ENCODE data around the gene EPS15. TPM values are rescaled to one million over a fixed set of nuclear protein-coding genes. Genes with fewer than 3 reads are reported as not detected.

The EPS15 gene
- total and polyA plus RNA-seq, 2 of the 13 experiments (the other 11 are each of a cell fraction or from before 2014, with no cell fraction given), result 14.3 to 19.3 TPM

DNA sequence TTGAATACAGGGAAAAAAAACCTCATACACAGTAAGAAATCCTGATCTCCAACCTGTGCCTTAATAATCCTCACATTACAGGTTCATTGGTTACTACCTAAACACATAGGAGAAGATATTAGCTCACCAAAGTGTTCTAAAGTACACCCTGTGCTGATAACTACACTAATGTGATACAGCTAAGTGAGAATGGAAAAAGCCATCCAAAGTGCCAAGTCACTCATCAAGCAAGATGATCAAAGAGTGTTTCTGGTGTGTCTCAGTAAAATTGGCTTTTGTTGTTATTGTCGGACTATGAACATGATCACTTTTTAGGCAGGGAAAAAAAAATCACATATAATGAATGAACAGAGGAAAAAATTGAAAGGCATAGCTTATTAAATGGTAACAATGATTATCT is 31.4 kb downstream of the EPS15 start:
- H3K9me3 ChIP-seq (ENCODE audit: low read length), result no peaks in the 10 kb centered on the region
- 0 out of 2 replicates have a peak, but pooled peaks cover 5% of the 10 kb centered on the region for H4K20me1 ChIP-seq (ENCODE audit: insufficient read depth, low read length)
- no peaks in the 10 kb centered on the region for H3K27me3 ChIP-seq (ENCODE audit: control insufficient read depth in 1 of 2, insufficient read depth in 2 of 2, low read length in 2 of 2)
- POLR2A ChIA-PET, result no interaction called here
- H3K4me2 ChIP-seq (ENCODE audit: low read depth, low read length), result no peak overlapping the region
- DNase-seq (ENCODE audit: low spot score) (no peak), ATAC-seq (no peak), FAIRE-seq (no peak)
- H3K27ac ChIP-seq (ENCODE audit: extremely low read length, insufficient read depth, low read length), result peak overlapping the region; percentile 30
- intact Hi-C loops (cut with micrococcal nuclease; ENCODE audit: unreplicated experiment), result no loop called here
- 98% methylated on average over 1 of the region's 1 CpG for WGBS (ENCODE audit: low lambda C conversion rate)
- in situ Hi-C loops (cut with HindIII; ENCODE audit: extremely low pct_ligation_motif_present, low pct_unique_long_range_greater_than_20kb), result no loop called here
- no peak overlapping the region for H3K9ac ChIP-seq (ENCODE audit: insufficient read depth, low read depth, low read length)
- H2AFZ ChIP-seq (ENCODE audit: low read length), result no peak overlapping the region
- peaks cover 6% of the 10 kb centered on the region for H3K4me1 ChIP-seq (ENCODE audit: insufficient read depth, low read length)
- H3K36me3 ChIP-seq (replicated peaks in 1 of 2; ENCODE audit: control insufficient read depth in 1 of 2, insufficient read depth in 2 of 2, low read length in 2 of 2), result no peaks in the 10 kb centered on the region; a peak in 1 of 5 replicates
- CTCF ChIA-PET (ENCODE audit: low intra/inter-chr PET ratio, low total read pairs), result no interaction called here
- TF ChIP-seq TARDBP (CRISPR knock-in tag; IDR thresholded peaks at IDR 0.05) (no peak), ZSCAN12 (CRISPR knock-in tag; IDR thresholded peaks at IDR 0.05) (no peak), FOXK1 (CRISPR knock-in tag; IDR thresholded peaks at IDR 0.05; ENCODE audit: borderline replicate concordance, low read depth) (no peak)
- TF ChIP-seq, protein P1, sequence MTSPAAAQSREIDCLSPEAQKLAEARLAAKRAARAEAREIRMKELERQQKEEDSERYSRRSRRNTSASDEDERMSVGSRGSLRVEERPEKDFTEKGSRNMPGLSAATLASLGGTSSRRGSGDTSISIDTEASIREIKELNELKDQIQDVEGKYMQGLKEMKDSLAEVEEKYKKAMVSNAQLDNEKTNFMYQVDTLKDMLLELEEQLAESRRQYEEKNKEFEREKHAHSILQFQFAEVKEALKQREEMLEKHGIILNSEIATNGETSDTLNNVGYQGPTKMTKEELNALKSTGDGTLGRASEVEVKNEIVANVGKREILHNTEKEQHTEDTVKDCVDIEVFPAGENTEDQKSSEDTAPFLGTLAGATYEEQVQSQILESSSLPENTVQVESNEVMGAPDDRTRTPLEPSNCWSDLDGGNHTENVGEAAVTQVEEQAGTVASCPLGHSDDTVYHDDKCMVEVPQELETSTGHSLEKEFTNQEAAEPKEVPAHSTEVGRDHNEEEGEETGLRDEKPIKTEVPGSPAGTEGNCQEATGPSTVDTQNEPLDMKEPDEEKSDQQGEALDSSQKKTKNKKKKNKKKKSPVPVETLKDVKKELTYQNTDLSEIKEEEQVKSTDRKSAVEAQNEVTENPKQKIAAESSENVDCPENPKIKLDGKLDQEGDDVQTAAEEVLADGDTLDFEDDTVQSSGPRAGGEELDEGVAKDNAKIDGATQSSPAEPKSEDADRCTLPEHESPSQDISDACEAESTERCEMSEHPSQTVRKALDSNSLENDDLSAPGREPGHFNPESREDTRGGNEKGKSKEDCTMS (CRISPR knock-in tag; conservative IDR thresholded peaks at IDR 0.05), result no peak
- TSS peak; percentile 29 for BruUV-seq (replicated peaks)
- H3K4me3 ChIP-seq (replicated peaks in 1 of 3; ENCODE audit: insufficient read depth in 1 of 3, low read depth in 2 of 3, low read length in 3 of 3), result no peak overlapping the region
- H3K79me2 ChIP-seq (ENCODE audit: insufficient read depth, low read length), result peaks cover 23% of the 10 kb centered on the region

DNA sequence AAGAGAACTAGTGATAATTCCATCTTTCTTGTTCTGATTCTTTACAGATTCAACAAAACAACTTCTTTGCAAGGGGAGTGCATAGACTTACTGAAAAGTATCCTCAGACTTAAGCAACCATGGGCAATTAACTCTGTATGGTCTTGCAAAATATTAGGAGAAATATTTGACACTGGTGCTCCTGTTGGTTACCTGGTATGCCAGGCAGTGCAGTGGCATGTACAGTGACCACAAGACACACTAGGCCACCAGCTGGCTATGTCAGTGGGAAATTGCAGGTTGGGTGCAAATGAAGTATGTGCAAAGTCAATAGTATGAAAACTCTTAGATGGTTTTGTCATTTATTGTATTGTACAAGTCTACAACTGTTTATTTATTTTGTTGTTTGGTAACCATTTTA is 34.5 kb downstream of the EPS15 start:
- Histone ChIP-seq H3K27ac (ENCODE audit: extremely low read length, insufficient read depth, low read length) (no peak overlapping the region), H3K4me3 (replicated peaks in 1 of 3; ENCODE audit: insufficient read depth in 1 of 3, low read depth in 2 of 3, low read length in 3 of 3) (no peak overlapping the region), H3K4me1 (ENCODE audit: insufficient read depth, low read length) (peaks cover 6% of the 10 kb centered on the region), H3K27me3 (ENCODE audit: control insufficient read depth in 1 of 2, insufficient read depth in 2 of 2, low read length in 2 of 2) (no peaks in the 10 kb centered on the region), H3K79me2 (ENCODE audit: insufficient read depth, low read length) (peaks cover 22% of the 10 kb centered on the region), H3K9me3 (ENCODE audit: low read length) (no peaks in the 10 kb centered on the region), H2AFZ (ENCODE audit: low read length) (no peak overlapping the region), H3K36me3 (replicated peaks in 1 of 2; ENCODE audit: control insufficient read depth in 1 of 2, insufficient read depth in 2 of 2, low read length in 2 of 2) (peaks cover 0 to 3% of the 10 kb centered on the region in 2 experiments; a peak in 2 of 5 replicates), H4K20me1 (ENCODE audit: insufficient read depth, low read length) (0 out of 2 replicates have a peak, but pooled peaks cover 5% of the 10 kb centered on the region), H3K4me2 (ENCODE audit: low read depth, low read length) (no peak overlapping the region), H3K9ac (ENCODE audit: insufficient read depth, low read depth, low read length) (no peak overlapping the region)
- no TSS peak for BruUV-seq (replicated peaks)
- DNase-seq (ENCODE audit: low spot score), result no peak
- intact Hi-C loops (cut with micrococcal nuclease; ENCODE audit: unreplicated experiment) (no loop called here), in situ Hi-C loops (cut with HindIII; ENCODE audit: extremely low pct_ligation_motif_present, low pct_unique_long_range_greater_than_20kb) (no loop called here)
- no peak for FAIRE-seq
- POLR2A ChIA-PET, result interaction anchor here (0.5 kb wide), 1 partner anchor 34 kb away, joined by 3 read pairs; the partner anchor contains the start of gene EPS15
- CTCF ChIA-PET (ENCODE audit: low intra/inter-chr PET ratio, low total read pairs), result no interaction called here
- ATAC-seq, result no peak
- TF ChIP-seq ZIK1 (CRISPR knock-in tag; IDR thresholded peaks at IDR 0.05; ENCODE audit: borderline replicate concordance, low read depth), result no peak
- TF ChIP-seq ZSCAN22 (CRISPR knock-in tag; IDR thresholded peaks at IDR 0.05), result no peak
- no peak for TF ChIP-seq MIXL1 (CRISPR knock-in tag; IDR thresholded peaks at IDR 0.05)
- TF ChIP-seq MAFK (conservative IDR thresholded peaks at IDR 0.05 in 1 of 2, IDR thresholded peaks at IDR 0.05 in 1 of 2; ENCODE audit: low read length in 2 of 2), result no peak
- no peak for TF ChIP-seq SMARCC2 (IDR thresholded peaks at IDR 0.05)
- TF ChIP-seq, protein P2, sequence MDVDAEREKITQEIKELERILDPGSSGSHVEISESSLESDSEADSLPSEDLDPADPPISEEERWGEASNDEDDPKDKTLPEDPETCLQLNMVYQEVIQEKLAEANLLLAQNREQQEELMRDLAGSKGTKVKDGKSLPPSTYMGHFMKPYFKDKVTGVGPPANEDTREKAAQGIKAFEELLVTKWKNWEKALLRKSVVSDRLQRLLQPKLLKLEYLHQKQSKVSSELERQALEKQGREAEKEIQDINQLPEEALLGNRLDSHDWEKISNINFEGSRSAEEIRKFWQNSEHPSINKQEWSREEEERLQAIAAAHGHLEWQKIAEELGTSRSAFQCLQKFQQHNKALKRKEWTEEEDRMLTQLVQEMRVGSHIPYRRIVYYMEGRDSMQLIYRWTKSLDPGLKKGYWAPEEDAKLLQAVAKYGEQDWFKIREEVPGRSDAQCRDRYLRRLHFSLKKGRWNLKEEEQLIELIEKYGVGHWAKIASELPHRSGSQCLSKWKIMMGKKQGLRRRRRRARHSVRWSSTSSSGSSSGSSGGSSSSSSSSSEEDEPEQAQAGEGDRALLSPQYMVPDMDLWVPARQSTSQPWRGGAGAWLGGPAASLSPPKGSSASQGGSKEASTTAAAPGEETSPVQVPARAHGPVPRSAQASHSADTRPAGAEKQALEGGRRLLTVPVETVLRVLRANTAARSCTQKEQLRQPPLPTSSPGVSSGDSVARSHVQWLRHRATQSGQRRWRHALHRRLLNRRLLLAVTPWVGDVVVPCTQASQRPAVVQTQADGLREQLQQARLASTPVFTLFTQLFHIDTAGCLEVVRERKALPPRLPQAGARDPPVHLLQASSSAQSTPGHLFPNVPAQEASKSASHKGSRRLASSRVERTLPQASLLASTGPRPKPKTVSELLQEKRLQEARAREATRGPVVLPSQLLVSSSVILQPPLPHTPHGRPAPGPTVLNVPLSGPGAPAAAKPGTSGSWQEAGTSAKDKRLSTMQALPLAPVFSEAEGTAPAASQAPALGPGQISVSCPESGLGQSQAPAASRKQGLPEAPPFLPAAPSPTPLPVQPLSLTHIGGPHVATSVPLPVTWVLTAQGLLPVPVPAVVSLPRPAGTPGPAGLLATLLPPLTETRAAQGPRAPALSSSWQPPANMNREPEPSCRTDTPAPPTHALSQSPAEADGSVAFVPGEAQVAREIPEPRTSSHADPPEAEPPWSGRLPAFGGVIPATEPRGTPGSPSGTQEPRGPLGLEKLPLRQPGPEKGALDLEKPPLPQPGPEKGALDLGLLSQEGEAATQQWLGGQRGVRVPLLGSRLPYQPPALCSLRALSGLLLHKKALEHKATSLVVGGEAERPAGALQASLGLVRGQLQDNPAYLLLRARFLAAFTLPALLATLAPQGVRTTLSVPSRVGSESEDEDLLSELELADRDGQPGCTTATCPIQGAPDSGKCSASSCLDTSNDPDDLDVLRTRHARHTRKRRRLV (CRISPR knock-in tag; IDR thresholded peaks at IDR 0.05), result no peak
